Endothelial cell of umbilical vein (primary cell): Measurements from ENCODE around the gene GRAMD1A. TPM values are rescaled to one million over a fixed set of nuclear protein-coding genes. Genes with fewer than 3 reads are reported as not detected.

Source experiments
- BruUV-seq: library from RNA; stranded (reverse); fragments of 400-500 nt; replicated peaks from 2 replicates; lab custom pipeline; 2021; lab: Mats Ljungman, UMichigan
- CTCF ChIA-PET: fragments of 300-600, 350-600 bp; sonication (Branson Sonifier 250); formaldehyde crosslinking; loops from one replicate; lab custom pipeline; 2021; ENCODE audit warnings: antibody characterized with exemption, inconsistent platforms; lab: Charles Lee
- POLR2A ChIA-PET: fragments of 300-600, 350-600 bp; sonication (Branson Sonifier 250); formaldehyde crosslinking; loops from one replicate; lab custom pipeline; 2021; ENCODE audit warnings: antibody characterized with exemption, inconsistent platforms; lab: Charles Lee
- DNase-seq: peaks from one replicate; pipeline ENCODE4 v3.0.0-alpha.2; 2011; ENCODE audit warnings: low read depth, low spot score
- FAIRE-seq: peaks from 2 replicates; lab custom pipeline; 2011; peaks lifted over from hg19 to GRCh38; lab: Jason Lieb, UNC
- H2AFZ ChIP-seq: 2 replicates; pipeline ENCODE4 v1.6.0; 2012; ENCODE audit warnings: low read depth, low read length, control low read depth, inconsistent platforms
- H3K27ac ChIP-seq: 2 replicates; pipeline ENCODE4 v1.5.1; 2011; ENCODE audit warnings: low read depth, mild to moderate bottlenecking, control low read depth, low read length, moderate library complexity; ENCODE audit not compliant: insufficient read depth
- H3K27me3 ChIP-seq, 2 experiments: 2 replicates each; pipeline versions ENCODE4 v1.6.0 to v1.6.1; 2011; ENCODE audit warnings: low read length in 2 of 2, mixed read lengths in 1 of 2; ENCODE audit not compliant: control insufficient read depth in 2 of 2, insufficient read depth in 2 of 2
- H3K36me3 ChIP-seq, 2 experiments: 2 replicates in 1 of 2; 3 replicates in 1 of 2; pipeline ENCODE4 v1.5.1; 2011; ENCODE audit warnings: low read length in 2 of 2, mild to moderate bottlenecking in 1 of 2, moderate library complexity in 1 of 2; ENCODE audit not compliant: control insufficient read depth in 2 of 2, insufficient read depth in 2 of 2; ENCODE audit errors: extremely low read depth in 1 of 2
- H3K4me1 ChIP-seq: 3 replicates; pipeline ENCODE4 v1.5.1; 2011; ENCODE audit warnings: mild to moderate bottlenecking, low read length; ENCODE audit not compliant: control insufficient read depth, insufficient read depth; ENCODE audit errors: extremely low read depth
- H3K4me2 ChIP-seq: 2 replicates; pipeline ENCODE4 v1.6.1; 2011; ENCODE audit warnings: low read length, control low read depth, mixed read lengths; ENCODE audit not compliant: insufficient read depth
- H3K4me3 ChIP-seq, 3 experiments: fragments of 200-600 bp in 1 of 3; sonication (generic), shearing (Covaris generic) in 1 of 3; replicated peaks in 1 of 3; 2 replicates each; pipeline ENCODE4 v1.5.1; 2011 to 2016; ENCODE audit warnings: control low read depth in 3 of 3, low read length in 3 of 3, mild to moderate bottlenecking in 2 of 3, inconsistent platforms in 1 of 3, low read depth in 1 of 3, moderate library complexity in 1 of 3; ENCODE audit not compliant: insufficient read depth in 1 of 3
- H3K79me2 ChIP-seq: 2 replicates; pipeline ENCODE4 v1.6.0; 2012; ENCODE audit warnings: low read length, inconsistent platforms; ENCODE audit not compliant: control insufficient read depth, insufficient read depth
- H3K9ac ChIP-seq: replicated peaks from 2 replicates; pipeline ENCODE3; 2011; ENCODE audit warnings: low read length, control low read depth; ENCODE audit not compliant: insufficient read depth; ENCODE audit errors: extremely low read depth
- H3K9me1 ChIP-seq: replicated peaks from 3 replicates; pipeline ENCODE4 v1.6.0; 2011; ENCODE audit warnings: mild to moderate bottlenecking, low read length; ENCODE audit not compliant: control insufficient read depth, insufficient read depth; ENCODE audit errors: extremely low read depth
- H3K9me3 ChIP-seq: replicated peaks from 2 replicates; pipeline ENCODE4 v1.5.1; 2012; ENCODE audit warnings: low read length, inconsistent platforms; ENCODE audit not compliant: control insufficient read depth, insufficient read depth
- H4K20me1 ChIP-seq: replicated peaks from 2 replicates; pipeline ENCODE3; 2011; ENCODE audit warnings: mild to moderate bottlenecking, low read length; ENCODE audit not compliant: control insufficient read depth, insufficient read depth; ENCODE audit errors: extremely low read depth
- EZH2 ChIP-seq: IDR thresholded peaks from 2 replicates; pipeline ENCODE4 v1.6.1; 2012; ENCODE audit warnings: borderline replicate concordance, low read depth, mild to moderate bottlenecking, moderate library complexity, low read length, inconsistent platforms; ENCODE audit not compliant: severe bottlenecking
- FOS ChIP-seq: IDR thresholded peaks from 2 replicates; pipeline ENCODE4 v1.6.1; 2011; ENCODE audit warnings: mild to moderate bottlenecking, low read length, moderate library complexity, borderline replicate concordance; ENCODE audit not compliant: insufficient read depth
- GATA2 ChIP-seq: IDR thresholded peaks from 2 replicates; pipeline ENCODE4 v1.7.0; 2011; ENCODE audit warnings: low read depth, mild to moderate bottlenecking, moderate library complexity, mixed read lengths, low read length; ENCODE audit not compliant: insufficient read length, insufficient read depth
- POLR2A ChIP-seq: IDR thresholded peaks from 2 replicates; pipeline ENCODE4 v1.6.1; 2012; ENCODE audit warnings: low read depth, mild to moderate bottlenecking, control low read depth, low read length
- dilution Hi-C: fragments of 300-500 bp; cut with MboI; formaldehyde crosslinking; loops from one replicate; pipeline ENCODE4 v1.15.0; 2019; ENCODE audit warnings: low sequenced_read_pairs; ENCODE audit not compliant: extremely low pct_ligation_motif_present
- intact Hi-C: fragments of 100-400 bp; cut with micrococcal nuclease; formaldehyde crosslinking; loops from one replicate; pipeline ENCODE4 v1.10.0; 2022
- polyA plus RNA-seq, 4 experiments: library from polyadenylated mRNA; depleted of rRNA in 3 of 4; stranded (reverse) in 3 of 4; unstranded in 1 of 4; fragments of >200 nt; gene quantifications; 2 replicates each; pipeline versions ENCODE4 v1.2.1 to v1.2.3, GENCODE V29; 2011 to 2012; ENCODE audit warnings: missing spikeins in 1 of 4
- total RNA-seq: library from RNA; stranded (reverse); gene quantifications from 2 replicates; pipeline ENCODE4 v1.2.3, GENCODE V29; 2021
- TF ChIP-seq, protein P1 (sequence below): IDR thresholded peaks from 2 replicates; pipeline ENCODE4 v1.6.1; 2011; ENCODE audit not compliant: insufficient read depth, insufficient read length

Gene GRAMD1A
- total and polyA plus RNA-seq, 2 donors (not counting 3 experiments of a cell fraction or from before 2014, with no cell fraction given), result 127 to 130 TPM

DNA sequence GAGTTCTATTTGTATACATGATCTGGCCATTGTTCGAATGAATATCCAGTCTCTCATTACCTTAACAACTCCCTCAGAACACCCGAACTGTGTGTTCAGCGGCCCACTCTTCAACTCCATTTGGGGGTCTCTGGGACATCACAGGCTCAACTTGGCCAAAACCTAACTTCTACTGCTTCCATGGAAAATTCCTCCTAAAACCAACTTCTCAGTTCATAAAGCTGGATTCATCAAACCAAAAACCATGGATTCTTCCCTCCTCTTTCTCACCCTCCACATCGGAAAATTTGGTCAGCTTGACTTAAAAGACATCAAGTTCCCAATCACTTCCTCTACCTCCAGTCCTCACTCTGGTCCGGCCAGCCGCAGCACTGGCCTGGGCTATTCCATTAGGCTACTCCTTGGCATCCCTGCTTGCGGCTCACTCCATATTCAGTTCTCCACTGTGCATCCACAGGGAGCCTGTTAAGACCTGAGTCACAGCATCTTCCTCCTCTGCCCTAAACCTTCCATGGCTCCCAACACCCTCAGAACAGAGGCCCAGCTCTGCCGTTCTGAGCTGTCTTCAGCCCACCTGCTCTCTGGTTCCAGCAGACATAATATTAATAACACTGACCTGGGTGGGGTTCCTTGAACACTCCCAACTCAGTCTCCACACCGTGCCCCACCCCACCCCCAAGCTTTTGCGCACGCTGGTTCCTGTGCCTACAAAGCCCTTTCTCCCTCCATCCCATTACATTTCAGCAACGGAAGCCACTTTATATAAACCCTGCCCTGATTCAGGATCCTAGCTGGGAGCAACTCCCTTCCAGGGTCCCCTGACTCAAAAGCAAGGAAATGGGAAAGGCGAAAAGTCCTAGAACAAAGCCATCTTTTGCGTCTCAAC, 37.2 kb upstream of the GRAMD1A start:
- TSS peak; percentile 100 for BruUV-seq
- ChIA-PET CTCF (interaction anchor here (0.7 to 3.4 kb wide), 8 partner anchors 10 to 191 kb away, joined by 3 to 13 read pairs (median 4); partner anchors contain the start of genes FXYD5 and ZNF30), POLR2A (interaction anchor here (2.0 kb wide), 1 partner anchor 36 kb away, joined by 5 read pairs; the partner anchor contains the start of gene ZNF30)
- TF ChIP-seq GATA2 (no peak), FOS (no peak), EZH2 (no peak), POLR2A (peak; percentile 80)
- TF ChIP-seq, protein P1, sequence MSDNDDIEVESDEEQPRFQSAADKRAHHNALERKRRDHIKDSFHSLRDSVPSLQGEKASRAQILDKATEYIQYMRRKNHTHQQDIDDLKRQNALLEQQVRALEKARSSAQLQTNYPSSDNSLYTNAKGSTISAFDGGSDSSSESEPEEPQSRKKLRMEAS, result no peak
- peak overlapping the region; percentile 94 for H3K9ac ChIP-seq
- H3K9me3 ChIP-seq, result peaks cover 19% of the 10 kb centered on the region
- peaks cover 13% of the 10 kb centered on the region for H3K4me1 ChIP-seq
- no peak overlapping the region for H2AFZ ChIP-seq
- H3K27me3 ChIP-seq, result no peaks in the 10 kb centered on the region
- dilution Hi-C loops (no loop called here), intact Hi-C loops (loop anchor here (1.0 to 5.0 kb wide), 7 partner anchors 36 to 286 kb away; partner anchors contain the start of genes FXYD7, GRAMD1A, SCGB2B2 and ZNF181)
- FAIRE-seq, result no peak
- H3K79me2 ChIP-seq, result peaks cover 41% of the 10 kb centered on the region
- peaks cover 19 to 33% of the 10 kb centered on the region in 2 experiments for H3K36me3 ChIP-seq
- peak; percentile 67 for DNase-seq
- no peaks in the 10 kb centered on the region for H3K9me1 ChIP-seq
- peak overlapping the region; percentile 58 to 85 (median 80) for H3K4me3 ChIP-seq
- H4K20me1 ChIP-seq, result no peaks in the 10 kb centered on the region
- peak overlapping the region; percentile 80 for H3K4me2 ChIP-seq
- H3K27ac ChIP-seq, result peak overlapping the region; percentile 94
